Astrocyte (in vitro differentiated cells and primary cell): Measurements from ENCODE around the gene NPM1. TPM values are rescaled to one million over a fixed set of nuclear protein-coding genes. Genes with fewer than 3 reads are reported as not detected.
"Not testable (repeated sequence)": the region's sequence is repeated elsewhere in the genome, so short reads cannot be mapped to it uniquely, and the experiment has no call there.

Experiments
- DNase-seq: peaks from one replicate; pipeline ENCODE4 v3.0.0-alpha.2; 2010; ENCODE audit warnings: low read depth
- FAIRE-seq: peaks from 2 replicates; lab custom pipeline; 2011; peaks lifted over from hg19 to GRCh38; lab: Jason Lieb, UNC
- H2AFZ ChIP-seq: 2 replicates; pipeline ENCODE4 v1.6.0; 2012; ENCODE audit warnings: low read depth, low read length, inconsistent platforms
- H3K27ac ChIP-seq: 2 replicates; pipeline ENCODE4 v1.5.1; 2011; ENCODE audit warnings: low read depth, low read length, inconsistent platforms
- H3K27me3 ChIP-seq: 2 replicates; pipeline ENCODE4 v1.6.0; 2011; ENCODE audit warnings: low read length, inconsistent platforms; ENCODE audit not compliant: insufficient read depth
- H3K36me3 ChIP-seq: 2 replicates; pipeline ENCODE4 v1.5.1; 2011; ENCODE audit warnings: low read length, inconsistent platforms; ENCODE audit not compliant: insufficient read depth
- H3K4me1 ChIP-seq: 2 replicates; pipeline ENCODE4 v1.5.1; 2011; ENCODE audit warnings: low read length, inconsistent platforms; ENCODE audit not compliant: insufficient read depth
- H3K4me2 ChIP-seq: 2 replicates; pipeline ENCODE4 v1.6.0; 2012; ENCODE audit warnings: low read length, inconsistent platforms
- H3K4me3 ChIP-seq: 2 replicates; pipeline ENCODE4 v1.5.1; 2011; ENCODE audit warnings: low read depth, mild to moderate bottlenecking, low read length, inconsistent platforms; ENCODE audit not compliant: insufficient read depth
- H3K79me2 ChIP-seq: 2 replicates; pipeline ENCODE4 v1.6.0; 2012; ENCODE audit warnings: mild to moderate bottlenecking, low read length, inconsistent platforms; ENCODE audit not compliant: insufficient read depth
- H3K9ac ChIP-seq: 2 replicates; pipeline ENCODE4 v1.6.0; 2012; ENCODE audit warnings: mild to moderate bottlenecking, low read length, inconsistent platforms
- H3K9me3 ChIP-seq: 2 replicates; pipeline ENCODE4 v1.5.1; 2012; ENCODE audit warnings: low read depth, mild to moderate bottlenecking, low read length, inconsistent platforms; ENCODE audit not compliant: insufficient read depth
- H4K20me1 ChIP-seq: 2 replicates; pipeline ENCODE4 v1.6.0; 2012; ENCODE audit warnings: low read length, inconsistent platforms; ENCODE audit not compliant: insufficient read depth
- H3K27ac Mint-ChIP-seq: one replicate; pipeline ENCODE4 v1.8.0; 2021; ENCODE audit warnings: mild to moderate bottlenecking, mixed read lengths; ENCODE audit not compliant: unreplicated experiment
- H3K27me3 Mint-ChIP-seq: one replicate; pipeline ENCODE4 v1.8.0; 2021; ENCODE audit warnings: low read depth, mixed read lengths; ENCODE audit not compliant: unreplicated experiment
- H3K36me3 Mint-ChIP-seq: one replicate; pipeline ENCODE4 v1.8.0; 2021; ENCODE audit warnings: low read depth, mixed read lengths; ENCODE audit not compliant: unreplicated experiment
- H3K4me1 Mint-ChIP-seq: one replicate; pipeline ENCODE4 v1.8.0; 2021; ENCODE audit warnings: low read depth, mixed read lengths; ENCODE audit not compliant: unreplicated experiment
- H3K4me3 Mint-ChIP-seq: one replicate; pipeline ENCODE4 v1.8.0; 2021; ENCODE audit warnings: mild to moderate bottlenecking, moderate library complexity, mixed read lengths; ENCODE audit not compliant: unreplicated experiment
- H3K9me3 Mint-ChIP-seq: one replicate; pipeline ENCODE4 v1.8.0; 2021; ENCODE audit warnings: mild to moderate bottlenecking, mixed read lengths; ENCODE audit not compliant: unreplicated experiment
- CTCF ChIP-seq: IDR thresholded peaks from 2 replicates; pipeline ENCODE4 v1.5.1; 2011; ENCODE audit warnings: low read depth, mild to moderate bottlenecking, inconsistent platforms, low read length, moderate library complexity; ENCODE audit not compliant: insufficient read depth
- EZH2 ChIP-seq: IDR thresholded peaks from 2 replicates; pipeline ENCODE4 v1.6.1; 2012; ENCODE audit warnings: mild to moderate bottlenecking, low read length, inconsistent platforms; ENCODE audit not compliant: insufficient read depth
- total RNA-seq: library from RNA; stranded (reverse); gene quantifications from 2 replicates; pipeline ENCODE4 v1.2.1, GENCODE V29; 2021

Gene NPM1
- total RNA-seq, 1 donor from 2014 or later, result 1,219 TPM

DNA sequence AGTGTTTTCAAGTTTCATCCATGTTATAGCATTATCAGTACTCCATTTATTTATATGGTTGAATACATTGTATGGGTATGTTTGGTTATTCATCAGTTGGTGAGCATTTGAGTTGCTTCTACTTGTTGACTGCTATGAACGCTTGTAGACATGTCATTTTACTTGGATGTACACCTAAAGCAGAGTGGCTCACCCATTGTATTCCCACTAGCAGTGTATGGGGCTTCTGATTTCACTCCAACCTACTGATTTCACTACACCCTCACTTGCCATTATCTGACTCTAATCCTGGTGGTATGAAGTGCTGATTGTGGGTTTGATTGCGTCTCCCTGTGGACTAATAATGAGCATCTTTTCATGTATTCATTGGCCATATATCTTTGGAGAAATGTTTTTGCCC, 9.5 kb downstream of the NPM1 start:
- H3K79me2 ChIP-seq, result peaks cover 97% of the 10 kb centered on the region
- TF ChIP-seq EZH2 (no peak), CTCF (no peak)
- H2AFZ ChIP-seq, result no peak overlapping the region
- no peak for DNase-seq
- H3K4me1 ChIP-seq, result peaks cover 2% of the 10 kb centered on the region
- H4K20me1 ChIP-seq, result peaks cover 97% of the 10 kb centered on the region
- no peak overlapping the region for H3K27ac ChIP-seq
- H3K4me3 ChIP-seq, result no peak overlapping the region
- peaks cover 11% of the 10 kb centered on the region for H3K4me1 Mint-ChIP-seq
- H3K36me3 ChIP-seq, result peaks cover 88% of the 10 kb centered on the region
- H3K27me3 ChIP-seq, result no peaks in the 10 kb centered on the region
- H3K9me3 ChIP-seq, result no peaks in the 10 kb centered on the region
- no peak for FAIRE-seq
- H3K4me2 ChIP-seq, result no peak overlapping the region
- no peaks in the 10 kb centered on the region for H3K27me3 Mint-ChIP-seq
- peaks cover 24% of the 10 kb centered on the region for H3K36me3 Mint-ChIP-seq
- H3K9ac ChIP-seq, result no peak overlapping the region
- H3K9me3 Mint-ChIP-seq, result no peaks in the 10 kb centered on the region
- no peak overlapping the region for H3K27ac Mint-ChIP-seq
- H3K4me3 Mint-ChIP-seq, result no peak overlapping the region

DNA sequence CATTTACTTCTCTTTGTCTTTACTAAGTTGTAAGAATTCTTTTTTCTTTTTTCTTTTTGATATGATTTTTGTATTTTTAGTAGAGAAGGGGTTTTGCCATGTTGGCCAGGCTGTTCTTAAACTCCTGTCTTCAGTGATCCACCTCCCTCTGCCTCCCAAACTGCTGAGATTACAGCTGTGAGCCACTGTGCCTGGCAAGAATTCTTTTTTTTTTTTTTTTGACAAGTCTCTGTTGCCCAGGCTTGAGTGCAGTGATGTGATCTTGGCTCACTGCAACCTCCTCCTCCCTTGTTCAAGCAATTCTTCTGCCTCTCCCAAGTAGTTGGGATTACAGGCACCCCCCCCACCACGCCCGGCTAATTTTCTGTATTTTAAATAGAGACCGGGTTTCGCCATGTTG, 9.9 kb downstream of the NPM1 start:
- Histone ChIP-seq H2AFZ (no peak overlapping the region), H3K27me3 (no peaks in the 10 kb centered on the region), H3K27ac (no peak overlapping the region), H4K20me1 (peaks cover 93% of the 10 kb centered on the region), H3K4me3 (no peak overlapping the region), H3K79me2 (peaks cover 93% of the 10 kb centered on the region), H3K9ac (no peak overlapping the region), H3K36me3 (peaks cover 84% of the 10 kb centered on the region), H3K9me3 (no peaks in the 10 kb centered on the region), H3K4me1 (no peaks in the 10 kb centered on the region), H3K4me2 (no peak overlapping the region)
- FAIRE-seq (no peak), DNase-seq (no peak)
- Mint-ChIP-seq H3K9me3 (no peaks in the 10 kb centered on the region), H3K4me3 (no peak overlapping the region), H3K27ac (peak overlapping the region; percentile 41), H3K27me3 (no peaks in the 10 kb centered on the region), H3K4me1 (peaks cover 11% of the 10 kb centered on the region), H3K36me3 (peaks cover 23% of the 10 kb centered on the region)
- TF ChIP-seq CTCF, result no peak

GRCh38 chr5:171398660-171399059, 11.0 kb downstream of the NPM1 start:
- not testable (repeated sequence) for H3K9ac ChIP-seq, H3K27me3 Mint-ChIP-seq, H3K27ac Mint-ChIP-seq, DNase-seq, H3K4me3 ChIP-seq, H3K9me3 Mint-ChIP-seq, H3K27ac ChIP-seq, H3K4me3 Mint-ChIP-seq, H3K4me1 ChIP-seq, FAIRE-seq, H2AFZ ChIP-seq, H3K9me3 ChIP-seq, H3K27me3 ChIP-seq
- Mint-ChIP-seq H3K36me3 (peaks cover 21% of the 10 kb centered on the region), H3K4me1 (peaks cover 11% of the 10 kb centered on the region)
- H3K4me2 ChIP-seq, result peak overlapping the region; percentile 4
- H3K79me2 ChIP-seq, result peaks cover 83% of the 10 kb centered on the region
- peaks cover 83% of the 10 kb centered on the region for H4K20me1 ChIP-seq
- H3K36me3 ChIP-seq, result peaks cover 74% of the 10 kb centered on the region
